PFSK-1 (cell line): ENCODE results near the gene KDM4C.

Experiments
- FOXP2 ChIP-seq: optimal IDR thresholded peaks from 2 replicates; pipeline ENCODE3; 2011; ENCODE audit warnings: borderline replicate concordance, control low read depth, inconsistent platforms; ENCODE audit not compliant: insufficient read depth; ENCODE audit errors: extremely low read length, extremely low read depth
- POLR2AphosphoS5 ChIP-seq: IDR thresholded peaks from 2 replicates; pipeline ENCODE4 v1.6.1; 2012; ENCODE audit warnings: low read depth, mild to moderate bottlenecking, control low read depth, low read length, moderate library complexity
- REST ChIP-seq, 2 experiments: IDR thresholded peaks; 2 replicates each; pipeline versions ENCODE4 v1.6.1 to v1.8.0; 2011 to 2012; ENCODE audit warnings: low read depth in 2 of 2, low read length in 2 of 2, control low read depth in 1 of 2, inconsistent platforms in 1 of 2, mild to moderate bottlenecking in 1 of 2, moderate library complexity in 1 of 2; ENCODE audit not compliant: insufficient read depth in 1 of 2
- SIN3A ChIP-seq: IDR thresholded peaks from 2 replicates; pipeline ENCODE4 v1.6.1; 2012; ENCODE audit warnings: mild to moderate bottlenecking, low read length, moderate library complexity, borderline replicate concordance; ENCODE audit not compliant: insufficient read depth
- TAF1 ChIP-seq: IDR thresholded peaks from 2 replicates; pipeline ENCODE4 v1.6.1; 2012; ENCODE audit warnings: low read length, control low read depth, borderline replicate concordance; ENCODE audit not compliant: insufficient read depth

Gene KDM4C

GRCh38 chr9:7154650-7155049 is 396.9 kb downstream of the KDM4C start:
- TF ChIP-seq REST (IDR thresholded peaks at IDR 0.05; ENCODE audit: insufficient read depth in 1 of 2, low read depth in 2 of 2, low read length in 2 of 2): no peak
- no peak for TF ChIP-seq TAF1
- TF ChIP-seq POLR2AphosphoS5: no peak
- no peak for TF ChIP-seq FOXP2
- TF ChIP-seq SIN3A: no peak

GRCh38 chr9:7161469-7161868 is 403.7 kb downstream of the KDM4C start:
- TF ChIP-seq REST (IDR thresholded peaks at IDR 0.05; ENCODE audit: insufficient read depth in 1 of 2, low read depth in 2 of 2, low read length in 2 of 2) (no peak), FOXP2 (no peak), TAF1 (no peak), SIN3A (no peak), POLR2AphosphoS5 (no peak)

- no peak for TF ChIP-seq REST (IDR thresholded peaks at IDR 0.05; ENCODE audit: insufficient read depth in 1 of 2, low read depth in 2 of 2, low read length in 2 of 2)
Observed at GRCh38 chr9:7163932-7164331, 406.2 kb downstream of the KDM4C start.

GRCh38 chr9:7164440-7165330 is 406.9 kb downstream of the KDM4C start:
- TF ChIP-seq FOXP2 (no peak), POLR2AphosphoS5 (no peak), REST (IDR thresholded peaks at IDR 0.05; ENCODE audit: insufficient read depth in 1 of 2, low read depth in 2 of 2, low read length in 2 of 2) (no peak), TAF1 (no peak), SIN3A (no peak)
